Urinary bladder (tissue), 4 donors: Measurements from ENCODE around the gene ADCYAP1R1. TPM values are rescaled to one million over a fixed set of nuclear protein-coding genes. Genes with fewer than 3 reads are reported as not detected.

Source experiments
- DNase-seq: peaks from one replicate; pipeline ENCODE4 v3.0.0-alpha.2; 2015; ENCODE audit errors: extremely low spot score
- H3K27ac ChIP-seq: one replicate; pipeline ENCODE4 v1.5.1; 2013; ENCODE audit warnings: low read depth, mild to moderate bottlenecking, moderate library complexity
- H3K36me3 ChIP-seq: one replicate; pipeline ENCODE4 v1.6.1; 2013; ENCODE audit warnings: mild to moderate bottlenecking, moderate library complexity; ENCODE audit not compliant: insufficient read depth
- H3K4me1 ChIP-seq: one replicate; pipeline ENCODE4 v1.6.1; 2013; ENCODE audit warnings: mild to moderate bottlenecking, moderate library complexity; ENCODE audit not compliant: insufficient read depth
- H3K4me3 ChIP-seq: one replicate; pipeline ENCODE4 v1.5.1; 2013; ENCODE audit warnings: low read depth, low read length
- whole genome bisulfite sequencing: extraction: QIAGEN DNeasy Blood & Tissue Kit; methylation state at CpG from one replicate; pipeline ENCODE4 v1.1.7; 2013; 5-methylcytosine and 5-hydroxymethylcytosine counted together
- polyA plus RNA-seq: library from polyadenylated mRNA; stranded (reverse); fragments of 200-250 nt; gene quantifications from one replicate; pipeline ENCODE4 v1.2.3, GENCODE V29; 2013
- total RNA-seq: library from RNA; depleted of rRNA; stranded (reverse); fragments of >200 nt; gene quantifications from one replicate; pipeline ENCODE4 v1.2.3, GENCODE V29; 2014
- donor health status: healthy with polysubstance abuse.
- donor health status: healthy.

The ADCYAP1R1 gene
- total and polyA plus RNA-seq, 2 donors = 4.5 to 4.9 TPM

GRCh38 chr7:31052487-31052840 is 356 bp downstream of the ADCYAP1R1 start:
- H3K27ac ChIP-seq = no peak overlapping the region
- under 1% methylated on average over 52 of the region's 52 CpGs for WGBS
- peak overlapping the region; percentile 34 for H3K4me3 ChIP-seq

GRCh38 chr7:31052841-31053601 is 913 bp downstream of the ADCYAP1R1 start:
- no peak overlapping the region for H3K27ac ChIP-seq
- H3K4me3 ChIP-seq = peak overlapping the region; percentile 34
- 5% methylated on average over 50 of the region's 50 CpGs for WGBS

More at GRCh38 chr7:31052487-31052840, 356 bp downstream of the ADCYAP1R1 start:
- DNase-seq = no peak
- Histone ChIP-seq H3K4me1 (peaks cover 4% of the 10 kb centered on the region), H3K36me3 (no peaks in the 10 kb centered on the region)

GRCh38 chr7:31053986-31054385 is 1.9 kb downstream of the ADCYAP1R1 start:
- Histone ChIP-seq H3K27ac (no peak overlapping the region), H3K36me3 (no peaks in the 10 kb centered on the region), H3K4me1 (peaks cover 4% of the 10 kb centered on the region), H3K4me3 (no peak overlapping the region)
- WGBS = 90% methylated on average over 5 of the region's 5 CpGs
- no peak for DNase-seq

More at GRCh38 chr7:31052841-31053601, 913 bp downstream of the ADCYAP1R1 start:
- DNase-seq = no peak
- Histone ChIP-seq H3K36me3 (no peaks in the 10 kb centered on the region), H3K4me1 (peaks cover 4% of the 10 kb centered on the region)

GRCh38 chr7:31054608-31055278 is 2.6 kb downstream of the ADCYAP1R1 start:
- Histone ChIP-seq H3K27ac (no peak overlapping the region), H3K4me3 (no peak overlapping the region)
- 87% methylated on average over 11 of the region's 11 CpGs for WGBS

GRCh38 chr7:31055471-31055870 is 3.4 kb downstream of the ADCYAP1R1 start:
- Histone ChIP-seq H3K27ac (no peak overlapping the region), H3K36me3 (no peaks in the 10 kb centered on the region), H3K4me3 (no peak overlapping the region), H3K4me1 (peaks cover 4% of the 10 kb centered on the region)
- 70% methylated on average over 5 of the region's 5 CpGs for WGBS
- no peak for DNase-seq

More at GRCh38 chr7:31054608-31055278, 2.6 kb downstream of the ADCYAP1R1 start:
- DNase-seq = no peak
- peaks cover 4% of the 10 kb centered on the region for H3K4me1 ChIP-seq
- H3K36me3 ChIP-seq = no peaks in the 10 kb centered on the region

- H3K36me3 ChIP-seq = no peaks in the 10 kb centered on the region
- no peak for DNase-seq
- 77% methylated on average over 10 of the region's 10 CpGs for WGBS
- peaks cover 4% of the 10 kb centered on the region for H3K4me1 ChIP-seq
- no peak overlapping the region for H3K4me3 ChIP-seq
- no peak overlapping the region for H3K27ac ChIP-seq
Measured at GRCh38 chr7:31056775-31057346, 4.8 kb downstream of the ADCYAP1R1 start.

GRCh38 chr7:31058122-31058521 is 6.0 kb downstream of the ADCYAP1R1 start:
- Histone ChIP-seq H3K27ac (no peak overlapping the region), H3K4me1 (no peaks in the 10 kb centered on the region), H3K4me3 (no peak overlapping the region), H3K36me3 (no peaks in the 10 kb centered on the region)
- DNase-seq = no peak
- WGBS = 66% methylated on average over 7 of the region's 7 CpGs

- Histone ChIP-seq H3K36me3 (no peaks in the 10 kb centered on the region), H3K4me1 (no peaks in the 10 kb centered on the region), H3K27ac (no peak overlapping the region), H3K4me3 (no peak overlapping the region)
- WGBS = 93% methylated on average over 3 of the region's 3 CpGs
- DNase-seq = no peak
Measured at GRCh38 chr7:31058688-31059087, 6.6 kb downstream of the ADCYAP1R1 start.

- Histone ChIP-seq H3K4me3 (no peak overlapping the region), H3K36me3 (no peaks in the 10 kb centered on the region), H3K27ac (no peak overlapping the region), H3K4me1 (no peaks in the 10 kb centered on the region)
- WGBS = 69% methylated on average over 8 of the region's 8 CpGs
- no peak for DNase-seq
Measured at GRCh38 chr7:31059551-31059950, 7.4 kb downstream of the ADCYAP1R1 start.

GRCh38 chr7:31061185-31061584 is 9.1 kb downstream of the ADCYAP1R1 start:
- no peaks in the 10 kb centered on the region for H3K36me3 ChIP-seq

GRCh38 chr7:31062746-31063435 is 10.8 kb downstream of the ADCYAP1R1 start:
- Histone ChIP-seq H3K4me1 (no peaks in the 10 kb centered on the region), H3K36me3 (no peaks in the 10 kb centered on the region), H3K4me3 (no peak overlapping the region), H3K27ac (no peak overlapping the region)
- no peak for DNase-seq
- 81% methylated on average over 8 of the region's 8 CpGs for WGBS

More at GRCh38 chr7:31061185-31061584, 9.1 kb downstream of the ADCYAP1R1 start:
- 77% methylated on average over 5 of the region's 5 CpGs for WGBS
- DNase-seq = no peak
- H3K4me1 ChIP-seq = no peaks in the 10 kb centered on the region
- H3K4me3 ChIP-seq = no peak overlapping the region
- no peak overlapping the region for H3K27ac ChIP-seq

GRCh38 chr7:31065021-31065593 is 13.0 kb downstream of the ADCYAP1R1 start:
- Histone ChIP-seq H3K4me1 (no peaks in the 10 kb centered on the region), H3K27ac (no peak overlapping the region), H3K36me3 (no peaks in the 10 kb centered on the region), H3K4me3 (no peak overlapping the region)
- WGBS = 55% methylated on average over 6 of the region's 6 CpGs
- DNase-seq = no peak

GRCh38 chr7:31065840-31066239 is 13.7 kb downstream of the ADCYAP1R1 start:
- 93% methylated on average over 7 of the region's 7 CpGs for WGBS
- no peak overlapping the region for H3K27ac ChIP-seq
- no peak overlapping the region for H3K4me3 ChIP-seq
- H3K36me3 ChIP-seq = no peaks in the 10 kb centered on the region
- H3K4me1 ChIP-seq = no peaks in the 10 kb centered on the region
- DNase-seq = no peak
